NCI-H2029 (cell line): ENCODE results near the gene CHPT1.
A peak's percentile ranks its signal among the peaks of the same experiment; 100 is the strongest.

Source experiments
- DNase-seq: peaks from one replicate; lab custom pipeline; 2025; lab: John Stamatoyannopoulos, UW

CHPT1 gene

DNA sequence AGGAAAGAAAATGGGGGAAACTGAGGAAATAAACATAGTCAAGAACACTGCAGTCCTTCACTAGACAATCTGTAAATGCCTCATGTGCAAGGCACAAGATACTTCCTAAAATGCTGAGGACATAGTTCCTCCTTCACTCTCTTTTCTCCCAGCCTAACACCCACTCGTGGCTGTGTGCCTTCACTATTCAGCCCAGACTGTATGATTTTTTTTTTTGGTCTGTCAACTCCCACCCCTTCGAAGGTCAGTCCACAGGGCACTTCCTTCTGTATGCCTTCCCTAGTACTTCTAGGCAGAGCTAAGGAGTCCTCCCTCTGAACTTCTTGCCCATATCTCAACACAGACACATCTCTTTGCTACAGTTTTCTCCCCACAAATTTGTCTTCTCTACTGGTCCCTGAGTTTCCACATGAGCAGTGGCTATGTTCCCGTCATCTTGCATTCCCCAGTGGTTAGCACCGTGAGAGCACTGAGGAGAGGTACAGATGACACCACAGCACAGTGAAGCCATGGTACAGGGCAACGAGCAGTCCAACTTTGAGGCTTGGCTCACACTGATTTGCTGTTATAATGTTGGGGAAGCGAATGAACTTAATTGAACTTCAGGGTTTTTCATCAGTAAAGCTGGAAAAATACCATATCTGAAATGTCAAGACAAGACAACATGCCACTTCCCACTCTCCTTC, 65.9 kb downstream of the CHPT1 start:
- no peak for DNase-seq

DNA sequence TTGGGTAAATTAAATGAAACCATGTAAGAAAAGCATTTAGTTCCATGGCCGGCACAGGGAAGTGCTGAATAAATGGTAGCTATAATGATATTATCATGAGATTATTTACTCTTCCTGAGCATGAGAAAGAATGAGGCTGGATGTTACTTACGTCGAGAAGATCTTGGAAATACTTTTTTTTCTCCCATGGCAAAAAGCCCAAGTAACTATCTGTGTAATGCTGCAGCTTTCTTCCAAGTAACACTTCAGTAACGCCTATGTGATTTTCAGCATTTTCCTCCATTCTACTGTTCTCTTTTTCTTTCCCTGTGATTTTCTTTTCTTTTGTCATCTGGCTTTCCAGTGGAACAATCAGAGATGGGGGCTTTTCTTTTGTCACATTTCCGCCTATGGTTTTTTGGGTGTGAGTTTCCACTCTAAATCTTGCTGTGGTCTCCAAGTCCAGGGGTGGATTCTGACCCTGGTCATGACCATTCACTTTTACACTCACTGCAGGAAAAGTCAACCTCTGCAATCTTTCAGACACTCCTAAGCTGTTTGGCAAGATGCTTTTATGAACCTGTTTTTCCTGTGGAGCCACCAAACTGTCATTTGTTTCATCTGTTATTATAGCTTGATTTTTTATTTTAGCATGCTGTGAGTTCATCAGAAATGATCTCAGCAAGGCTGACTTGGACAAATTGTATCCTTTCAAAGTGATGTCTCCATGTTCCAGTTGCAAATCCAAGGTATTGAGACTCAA, 66.8 kb downstream of the CHPT1 start:
- no peak for DNase-seq

DNA sequence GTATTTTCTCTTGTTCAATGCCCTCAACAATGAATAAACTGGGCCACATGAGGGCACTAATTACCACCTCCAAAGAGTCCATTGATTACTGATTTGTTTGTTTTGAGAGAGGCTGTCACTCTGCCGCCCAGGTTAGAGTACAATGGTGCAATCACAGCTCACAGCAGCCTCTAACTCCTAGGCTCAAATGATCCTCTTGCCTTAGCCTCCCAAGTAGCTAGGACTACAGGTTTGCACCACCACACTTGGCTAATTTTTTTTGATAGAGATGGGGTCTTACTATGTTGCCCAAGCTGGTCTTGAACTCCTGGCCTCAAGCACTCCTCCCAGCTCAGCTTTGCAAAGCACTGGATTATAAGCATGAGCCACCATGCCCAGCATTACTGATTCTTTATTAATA, 70.1 kb downstream of the CHPT1 start:
- no peak for DNase-seq

DNA sequence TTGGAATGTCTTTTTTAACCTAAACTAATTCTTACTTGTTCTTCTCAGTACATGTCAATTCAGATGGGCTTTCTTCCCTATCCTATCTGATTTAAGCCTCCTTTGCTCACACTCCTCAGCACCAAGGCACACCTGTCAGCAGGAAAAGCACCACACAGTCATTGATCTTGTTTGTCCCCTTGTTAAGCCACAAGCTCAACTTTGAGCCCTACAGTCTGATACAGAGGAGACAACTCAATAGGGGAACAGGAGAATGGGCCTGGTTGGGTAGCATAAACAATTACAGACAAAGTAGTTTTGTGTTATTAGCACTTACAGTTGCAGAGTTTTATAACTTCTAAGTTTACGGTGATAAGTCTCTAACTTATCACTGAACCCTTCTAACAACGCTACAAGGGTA, 71.3 kb downstream of the CHPT1 start:
- no peak for DNase-seq

DNA sequence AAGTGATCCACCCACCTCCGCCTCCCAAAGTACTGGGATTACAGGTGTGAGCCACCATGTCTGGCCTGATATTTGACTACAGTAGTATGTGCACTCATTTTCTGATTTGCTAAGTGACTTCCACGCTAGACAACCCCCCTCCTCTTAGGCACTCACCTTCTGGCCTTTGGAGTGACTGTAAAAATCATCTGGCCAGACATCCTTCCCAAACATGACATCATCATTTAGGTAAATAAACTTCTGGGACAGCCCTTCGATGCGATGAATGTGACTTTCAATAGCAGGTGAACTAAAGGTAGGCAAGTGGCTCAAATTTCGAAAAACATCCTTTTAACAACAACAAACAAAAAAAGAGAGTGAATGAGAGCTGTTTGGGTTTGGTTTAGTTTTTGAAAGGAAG, 72.4 kb downstream of the CHPT1 start:
- DNase-seq = peak; percentile 68

DNA sequence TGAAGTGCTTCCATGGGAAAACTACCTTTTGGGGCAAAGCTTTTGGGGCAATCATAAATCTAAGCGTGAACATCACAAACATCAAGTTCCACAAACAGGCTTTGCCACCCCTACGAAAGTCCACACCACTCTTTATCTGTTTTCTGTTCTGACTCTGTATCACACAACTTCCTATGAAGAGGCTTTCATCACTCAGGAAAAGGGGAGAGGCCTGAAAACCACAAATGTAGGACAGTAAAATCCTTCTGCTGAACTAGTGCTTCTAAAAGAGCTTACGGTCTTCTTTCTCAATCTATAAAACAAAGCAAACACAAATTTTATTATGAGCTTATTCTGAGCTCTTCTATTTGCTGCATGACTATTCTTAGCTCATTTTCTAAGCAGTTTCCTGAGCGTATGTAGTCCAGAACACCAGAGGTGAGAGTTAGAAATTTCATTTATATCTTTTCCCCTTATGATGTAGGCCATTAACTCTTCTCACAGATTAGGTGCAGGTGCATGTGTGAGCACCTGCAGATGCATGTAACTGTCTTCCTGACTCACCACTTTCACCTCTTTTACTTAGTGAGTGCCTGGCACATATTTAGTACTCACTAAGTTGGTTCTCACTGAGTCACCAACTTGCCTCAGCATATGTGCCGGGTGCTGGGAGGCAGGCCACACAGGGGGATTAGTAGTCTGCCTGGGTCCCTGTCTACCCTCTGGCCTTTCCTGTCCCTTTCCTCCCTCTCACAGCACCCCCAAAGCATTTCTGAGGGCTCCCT, 74.8 kb downstream of the CHPT1 start:
- DNase-seq = no peak

DNA sequence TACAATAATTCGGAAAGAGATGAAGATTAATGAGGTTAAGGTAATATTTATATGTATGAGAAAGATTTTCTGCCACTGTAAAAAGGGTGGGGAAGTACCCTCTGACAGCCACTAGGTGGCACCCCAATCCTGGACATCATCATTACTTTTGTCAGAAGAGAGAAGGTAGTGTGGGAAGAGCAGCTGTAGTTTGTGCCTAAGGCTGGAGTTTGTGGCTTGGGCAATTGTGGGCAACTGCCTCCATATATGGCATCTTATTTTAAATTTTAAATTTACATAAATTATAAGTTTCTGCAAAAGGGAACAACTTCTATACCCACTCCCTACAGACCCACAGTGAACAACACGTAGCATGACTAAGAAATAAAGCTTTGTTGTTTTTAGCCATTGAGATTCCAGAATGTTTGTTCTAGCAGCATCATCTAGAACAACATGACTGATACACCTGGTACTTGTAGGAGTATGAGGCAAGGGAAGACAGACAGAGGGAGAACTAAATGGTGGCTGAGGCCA, 76.3 kb downstream of the CHPT1 start:
- DNase-seq = peak; percentile 30

DNA sequence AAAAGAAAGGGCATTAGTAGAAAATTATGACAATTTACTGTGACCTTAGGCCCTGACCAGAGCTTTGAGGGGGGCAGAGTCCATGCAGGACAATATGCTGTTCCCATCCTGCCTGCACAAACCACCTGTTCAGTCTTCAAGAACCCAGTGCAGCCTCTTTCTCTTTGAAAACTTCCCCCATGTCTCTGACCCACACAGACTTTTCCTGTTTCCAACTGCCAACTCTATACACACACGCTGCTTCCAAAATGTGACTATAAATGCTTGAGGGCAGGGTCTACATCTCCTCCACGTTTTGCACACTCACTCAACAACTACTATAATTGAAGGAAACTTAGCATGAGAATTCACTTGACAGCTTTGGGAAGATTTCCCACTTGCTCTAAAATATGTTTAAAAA, 78.4 kb downstream of the CHPT1 start:
- no peak for DNase-seq

DNA sequence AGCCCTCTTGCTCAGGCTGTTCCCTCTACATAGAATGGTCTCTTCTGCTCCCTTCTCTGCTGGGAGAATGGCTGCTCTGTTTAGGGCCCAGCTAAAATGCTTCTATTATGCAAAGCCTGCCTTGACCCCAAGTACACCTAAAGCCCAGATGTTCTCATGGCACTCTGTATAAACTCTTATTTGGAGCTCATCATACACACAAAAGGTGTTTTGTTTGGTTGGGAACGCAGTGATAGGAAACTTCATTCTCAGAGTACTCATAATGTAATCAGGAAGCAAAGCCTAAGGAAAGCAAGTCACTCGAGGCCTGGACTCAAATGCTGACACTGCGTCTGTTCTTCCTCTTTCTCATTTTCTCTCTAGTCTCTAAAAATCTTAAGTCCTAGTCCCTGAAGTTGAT, 80.0 kb downstream of the CHPT1 start:
- DNase-seq = no peak

DNA sequence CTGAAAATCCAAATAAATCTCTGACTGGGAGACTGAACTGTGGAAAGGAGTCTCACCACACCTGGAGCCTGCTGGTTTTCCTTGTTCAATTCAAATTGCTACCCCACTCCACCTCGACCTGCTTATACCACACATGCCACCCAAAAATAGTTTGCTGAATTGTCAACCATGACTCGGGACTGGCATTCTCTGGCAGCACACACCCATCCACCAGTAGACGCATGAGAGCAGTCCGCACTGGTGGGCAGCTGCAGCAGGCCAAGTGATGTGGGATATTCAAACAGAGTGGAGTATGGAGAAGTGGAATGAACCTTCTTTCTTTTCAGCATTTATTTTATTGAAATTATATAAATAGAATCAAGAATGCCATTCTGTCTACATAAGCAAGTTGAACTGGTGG, 80.5 kb downstream of the CHPT1 start:
- no peak for DNase-seq
